ENCODE measurements around the gene TNS4. TPM values are rescaled to one million over a fixed set of nuclear protein-coding genes. Genes with fewer than 3 reads are reported as not detected.

Gene TNS4
- polyA plus RNA-seq, 2 of the 4 experiments (the other 2 are of a cell fraction): 24.2 to 73.5 TPM

DNA sequence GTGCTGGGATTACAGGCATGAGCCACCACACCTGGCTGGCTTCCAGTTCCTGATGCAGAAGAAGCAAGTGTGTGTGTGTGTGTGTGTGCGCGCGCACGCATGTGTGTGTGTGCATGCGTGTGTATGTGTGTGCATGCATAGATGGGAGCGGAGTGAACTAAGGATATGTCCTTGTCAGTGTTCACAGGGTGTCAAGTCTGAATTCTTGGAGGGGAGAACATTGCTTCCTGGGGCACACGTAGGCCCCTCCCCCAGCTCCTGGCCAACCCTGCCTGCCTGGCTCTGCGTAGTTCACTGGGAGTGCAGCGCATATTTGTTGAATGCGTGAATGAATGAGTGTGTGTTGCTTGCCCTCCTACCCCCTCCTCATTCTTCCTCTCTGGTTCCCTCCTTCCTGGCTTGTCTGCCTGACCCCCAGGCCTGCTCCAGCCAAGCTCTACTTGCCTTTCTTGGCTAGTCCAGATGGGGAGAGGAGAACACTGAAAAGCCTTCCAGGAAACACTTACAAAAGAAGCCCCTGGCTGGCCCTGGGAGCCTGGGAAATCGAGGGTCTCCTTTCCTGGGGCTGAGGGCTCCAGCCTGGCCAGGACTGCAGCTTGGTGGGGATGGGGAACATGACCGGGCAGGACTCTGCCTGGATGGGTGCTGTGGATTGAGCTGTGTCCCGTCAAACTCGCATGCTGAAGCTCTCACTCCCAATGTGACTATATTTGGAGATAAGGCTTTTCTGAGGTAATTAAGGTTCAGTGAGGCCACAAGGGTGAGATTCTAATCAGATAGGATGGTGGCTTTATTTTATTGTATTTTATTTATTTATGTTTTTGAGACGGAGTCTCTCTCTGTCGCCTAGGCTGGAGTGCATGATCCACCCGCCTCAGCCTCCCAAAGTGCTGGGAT, 30.2 kb downstream of the TNS4 start (continued):
- TF ChIP-seq REST (IDR thresholded peaks at IDR 0.05) (peak; percentile 1; the same call in 1 of the 2 replicates), SMC3 (IDR thresholded peaks at IDR 0.05) (peak; percentile 16; the same call in 1 of the 3 replicates), POLR2A (IDR thresholded peaks at IDR 0.05; ENCODE audit: low read length) (0 out of 2 replicates have a peak, but pooled peaks have one; percentile 24), GATA3 (IDR thresholded peaks at IDR 0.05; ENCODE audit: borderline replicate concordance) (peak; percentile 66; the same call in 1 of the 2 replicates), FOSL2 (IDR thresholded peaks at IDR 0.05) (no peak), FOSL2 (CRISPR knock-in tag; IDR thresholded peaks at IDR 0.05) (peak; percentile 55), RARB (CRISPR knock-in tag; IDR thresholded peaks at IDR 0.05) (peak; percentile 91; the same call in 1 of the 2 replicates), ZSCAN20 (CRISPR knock-in tag; IDR thresholded peaks at IDR 0.05) (peak; percentile 53; the same call in 1 of the 2 replicates), NPAS2 (CRISPR knock-in tag; IDR thresholded peaks at IDR 0.05; ENCODE audit: borderline replicate concordance) (no peak), JUN (IDR thresholded peaks at IDR 0.05) (peak; percentile 20 to 36; a peak in 4 of 5 replicates), PBX3 (IDR thresholded peaks at IDR 0.05) (peak; percentile 39), RAD21 (conservative IDR thresholded peaks at IDR 0.05 in 1 of 2, IDR thresholded peaks at IDR 0.05 in 1 of 2) (no peak), HOXA7 (CRISPR knock-in tag; IDR thresholded peaks at IDR 0.05) (peak; percentile 60), USF2 (IDR thresholded peaks at IDR 0.05) (no peak), POLR2AphosphoS2 (conservative IDR thresholded peaks at IDR 0.05; ENCODE audit: low read length) (peak; percentile 99), RCOR1 (IDR thresholded peaks at IDR 0.05; ENCODE audit: low read depth, low read length) (0 out of 2 replicates have a peak, but pooled peaks have one; percentile 2), CHD2 (IDR thresholded peaks at IDR 0.05; ENCODE audit: low read length, partially characterized antibody) (peak; percentile 66), EHF (CRISPR knock-in tag; IDR thresholded peaks at IDR 0.05) (0 out of 2 replicates have a peak, but pooled peaks have one; percentile 18), FOSB (CRISPR knock-in tag; IDR thresholded peaks at IDR 0.05) (peak; percentile 80), EP300 (IDR thresholded peaks at IDR 0.05) (peak in 1 of 2 experiments; percentile 44; a peak in 2 of 5 replicates), HOXB13 (CRISPR knock-in tag; IDR thresholded peaks at IDR 0.05; ENCODE audit: low read depth) (peak; percentile 72; the same call in 1 of the 2 replicates)
- TF ChIP-seq, protein P1, sequence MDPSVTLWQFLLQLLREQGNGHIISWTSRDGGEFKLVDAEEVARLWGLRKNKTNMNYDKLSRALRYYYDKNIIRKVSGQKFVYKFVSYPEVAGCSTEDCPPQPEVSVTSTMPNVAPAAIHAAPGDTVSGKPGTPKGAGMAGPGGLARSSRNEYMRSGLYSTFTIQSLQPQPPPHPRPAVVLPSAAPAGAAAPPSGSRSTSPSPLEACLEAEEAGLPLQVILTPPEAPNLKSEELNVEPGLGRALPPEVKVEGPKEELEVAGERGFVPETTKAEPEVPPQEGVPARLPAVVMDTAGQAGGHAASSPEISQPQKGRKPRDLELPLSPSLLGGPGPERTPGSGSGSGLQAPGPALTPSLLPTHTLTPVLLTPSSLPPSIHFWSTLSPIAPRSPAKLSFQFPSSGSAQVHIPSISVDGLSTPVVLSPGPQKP (IDR thresholded peaks at IDR 0.05; ENCODE audit: low read depth, low read length): no peak
